SK-N-SH (cell line): ENCODE data around the gene TSG101. TPM values are rescaled to one million over a fixed set of nuclear protein-coding genes. Genes with fewer than 3 reads are reported as not detected.

ENCODE experiments used
- CTCF ChIA-PET: fragments of 300-600, 350-600 bp; formaldehyde crosslinking; extraction: SDS; loops from one replicate; lab custom pipeline; 2021; lab: Yijun Ruan, JAX
- POLR2A ChIA-PET: fragments of 350-600 bp; sonication (Branson Sonifier 250); formaldehyde crosslinking; extraction: SDS; loops from one replicate; lab custom pipeline; 2020; ENCODE audit warnings: antibody characterized with exemption, inconsistent platforms; lab: Yijun Ruan, JAX
- DNase-seq: peaks from one replicate; pipeline ENCODE4 v3.0.0; 2012
- H2AFZ ChIP-seq: fragments of 200-600 bp; sonication (generic); 2 replicates; pipeline ENCODE4 v1.8.1; 2016; ENCODE audit warnings: antibody characterized with exemption, mild to moderate bottlenecking, low read depth
- H3F3A ChIP-seq: fragments of 200-600 bp; sonication (generic); replicated peaks from 2 replicates; pipeline ENCODE3; 2016; ENCODE audit warnings: antibody characterized with exemption, mild to moderate bottlenecking; ENCODE audit not compliant: insufficient read depth
- H3K27ac ChIP-seq, 2 experiments: fragments of 200-500 bp in 1 of 2; fragments of 200-600 bp in 1 of 2; sonication (Bioruptor generic) in 1 of 2; sonication (generic), shearing (Covaris generic) in 1 of 2; 2 replicates each; pipeline versions ENCODE4 v1.5.1 to v1.6.1; 2014 to 2016; ENCODE audit warnings: low read depth in 2 of 2, inconsistent platforms in 1 of 2, low read length in 1 of 2, mild to moderate bottlenecking in 1 of 2, mixed read lengths in 1 of 2
- H3K27me3 ChIP-seq: fragments of 200-600 bp; sonication (generic), shearing (Covaris generic); 2 replicates; pipeline ENCODE4 v1.6.1; 2016; ENCODE audit warnings: mixed run types; ENCODE audit not compliant: insufficient read depth
- H3K36me3 ChIP-seq, 2 experiments: fragments of 200-500 bp in 1 of 2; fragments of 200-600 bp in 1 of 2; sonication (Bioruptor generic) in 1 of 2; sonication (generic) in 1 of 2; replicated peaks in 1 of 2; 2 replicates each; pipeline versions ENCODE3 to v1.5.1; 2014 to 2016; ENCODE audit warnings: low read length in 1 of 2, mild to moderate bottlenecking in 1 of 2; ENCODE audit not compliant: insufficient read depth in 2 of 2, control insufficient read depth in 1 of 2
- H3K4me1 ChIP-seq, 2 experiments: fragments of 200-500 bp in 1 of 2; fragments of 200-600 bp in 1 of 2; sonication (Bioruptor generic) in 1 of 2; sonication (generic), shearing (Covaris generic) in 1 of 2; 2 replicates each; pipeline versions ENCODE4 v1.5.1 to v1.6.1; 2014 to 2016; ENCODE audit warnings: low read depth in 1 of 2, low read length in 1 of 2, mixed run types in 1 of 2; ENCODE audit not compliant: insufficient read depth in 2 of 2, control insufficient read depth in 1 of 2
- H3K4me2 ChIP-seq: fragments of 200-600 bp; sonication (generic), shearing (Covaris generic); 2 replicates; pipeline ENCODE4 v1.6.1; 2017; ENCODE audit warnings: mixed run types
- H3K4me3 ChIP-seq, 2 experiments: fragments of 200-500 bp in 1 of 2; fragments of 200-600 bp in 1 of 2; sonication (Bioruptor generic) in 1 of 2; sonication (generic), shearing (Covaris generic) in 1 of 2; 2 replicates each; pipeline versions ENCODE4 v1.5.1 to v1.8.1; 2014 to 2016; ENCODE audit warnings: low read depth in 2 of 2, inconsistent platforms in 1 of 2, low read length in 1 of 2, mild to moderate bottlenecking in 1 of 2, mixed read lengths in 1 of 2, moderate library complexity in 1 of 2
- H3K79me2 ChIP-seq: fragments of 200-600 bp; sonication (generic); 2 replicates; pipeline ENCODE4 v1.8.1; 2017; ENCODE audit warnings: mild to moderate bottlenecking; ENCODE audit not compliant: insufficient read depth
- H3K9ac ChIP-seq: fragments of 200-600 bp; sonication (generic); 2 replicates; pipeline ENCODE4 v1.6.1; 2017; ENCODE audit warnings: mixed run types
- H3K9me2 ChIP-seq: fragments of 200-600 bp; sonication (generic); 2 replicates; pipeline ENCODE4 v1.6.1; 2017; ENCODE audit warnings: mixed run types
- H3K9me3 ChIP-seq: fragments of 200-600 bp; sonication (generic); 2 replicates; pipeline ENCODE4 v1.6.1; 2017; ENCODE audit warnings: mixed run types, mild to moderate bottlenecking, moderate library complexity
- H4K20me1 ChIP-seq: fragments of 200-600 bp; sonication (generic); 2 replicates; pipeline ENCODE4 v1.6.1; 2017; ENCODE audit warnings: mild to moderate bottlenecking, mixed run types; ENCODE audit not compliant: insufficient read depth
- CHD2 ChIP-seq: fragments of 150-350 bp; IDR thresholded peaks from 2 replicates; pipeline ENCODE4 v1.6.1; 2018; ENCODE audit warnings: low read length; ENCODE audit not compliant: partially characterized antibody
- CTCF ChIP-seq: fragments of 200-600 bp; sonication (generic); IDR thresholded peaks from 2 replicates; pipeline ENCODE4 v1.6.1; 2017; ENCODE audit warnings: antibody characterized with exemption, mild to moderate bottlenecking, moderate library complexity
- EZH2phosphoT487 ChIP-seq: fragments of 200-600 bp; sonication (generic); IDR thresholded peaks from 2 replicates; pipeline ENCODE4 v1.6.1; 2017; ENCODE audit warnings: low read depth, mixed run types, mild to moderate bottlenecking, antibody characterized with exemption, moderate library complexity, borderline replicate concordance
- FOSL2 ChIP-seq: IDR thresholded peaks from 2 replicates; pipeline ENCODE4 v1.4.0; 2012; ENCODE audit warnings: low read depth, mild to moderate bottlenecking, moderate library complexity, borderline replicate concordance
- FOXM1 ChIP-seq: IDR thresholded peaks from 2 replicates; pipeline ENCODE4 v1.4.0; 2012; ENCODE audit warnings: low read depth, mild to moderate bottlenecking
- IRF3 ChIP-seq: fragments of 150-350 bp; IDR thresholded peaks from 2 replicates; pipeline ENCODE4 v1.6.1; 2016; ENCODE audit warnings: mild to moderate bottlenecking, low read depth, low read length
- JUND ChIP-seq: IDR thresholded peaks from 2 replicates; pipeline ENCODE4 v1.4.0; 2012
- MAX ChIP-seq: IDR thresholded peaks from 2 replicates; pipeline ENCODE4 v1.4.0; 2012; ENCODE audit warnings: low read depth
- MEF2A ChIP-seq: IDR thresholded peaks from 2 replicates; pipeline ENCODE4 v1.4.0; 2012; ENCODE audit warnings: low read depth, borderline replicate concordance
- NRF1 ChIP-seq: IDR thresholded peaks from 2 replicates; pipeline ENCODE4 v1.6.1; 2012; ENCODE audit warnings: low read depth, mild to moderate bottlenecking, low read length
- RAD21 ChIP-seq: IDR thresholded peaks from 2 replicates; pipeline ENCODE4 v1.6.1; 2012; ENCODE audit warnings: mild to moderate bottlenecking, low read length
- RFX5 ChIP-seq: IDR thresholded peaks from 2 replicates; pipeline ENCODE4 v1.6.1; 2012; ENCODE audit warnings: mild to moderate bottlenecking, improper control_type of control experiment, low read length
- SMC3 ChIP-seq: IDR thresholded peaks from 2 replicates; pipeline ENCODE4 v1.6.1; 2012; ENCODE audit warnings: low read depth, low read length, improper control_type of control experiment
- TAF1 ChIP-seq: IDR thresholded peaks from 2 replicates; pipeline ENCODE4 v1.6.1; 2012; ENCODE audit warnings: low read depth, mild to moderate bottlenecking, low read length, moderate library complexity, borderline replicate concordance
- TEAD4 ChIP-seq: IDR thresholded peaks from 2 replicates; pipeline ENCODE4 v1.4.0; 2012; ENCODE audit warnings: mild to moderate bottlenecking, borderline replicate concordance; ENCODE audit not compliant: insufficient read depth
- YY1 ChIP-seq: IDR thresholded peaks from 2 replicates; pipeline ENCODE4 v1.4.0; 2012; ENCODE audit warnings: low read depth, mild to moderate bottlenecking
- WGBS: methylation state at CpG from one replicate; pipeline ENCODE4 v1.1.6; 2017; ENCODE audit warnings: low lambda C conversion rate; 5-methylcytosine and 5-hydroxymethylcytosine counted together
- polyA plus RNA-seq, 3 experiments: library from polyadenylated mRNA; depleted of rRNA; stranded (reverse); fragments of >200 nt; gene quantifications; 2 replicates each; pipeline ENCODE4 v1.2.3, GENCODE V29; 2012

TSG101 gene
- polyA plus RNA-seq, 1 of the 3 experiments (the other 2 are of a cell fraction) = 164 TPM

- TF ChIP-seq MAX (no peak), NRF1 (no peak), SMC3 (no peak), TAF1 (no peak), TEAD4 (no peak), JUND (no peak)
Measured at GRCh38 chr11:18575361-18575760, 48.6 kb upstream of the TSG101 start (continued).

- CTCF ChIA-PET = no interaction called here
- Histone ChIP-seq H3K4me2 (no peak overlapping the region), H3K79me2 (no peaks in the 10 kb centered on the region)
Measured at GRCh38 chr11:18567081-18567480, 40.3 kb upstream of the TSG101 start.

GRCh38 chr11:18566406-18566805 lies 39.7 kb upstream of the TSG101 start:
- Histone ChIP-seq H3K4me3 (no peak overlapping the region), H3K9me2 (no peaks in the 10 kb centered on the region), H3K79me2 (no peaks in the 10 kb centered on the region), H3K4me2 (no peak overlapping the region), H3K27ac (no peak overlapping the region), H3K9me3 (no peaks in the 10 kb centered on the region), H3K36me3 (peaks cover 18 to 68% of the 10 kb centered on the region in 2 experiments), H4K20me1 (no peaks in the 10 kb centered on the region), H2AFZ (no peak overlapping the region), H3K9ac (no peak overlapping the region), H3K4me1 (no peaks in the 10 kb centered on the region), H3F3A (peaks cover 4% of the 10 kb centered on the region), H3K27me3 (no peaks in the 10 kb centered on the region)
- TF ChIP-seq FOXM1 = no peak
- TF ChIP-seq FOSL2 = no peak
- TF ChIP-seq IRF3 = no peak
- no peak for TF ChIP-seq RFX5
- TF ChIP-seq EZH2phosphoT487 = no peak
- TF ChIP-seq YY1 = no peak
- TF ChIP-seq CTCF = no peak
- ChIA-PET CTCF (no interaction called here), POLR2A (no interaction called here)
- no peak for DNase-seq

More at GRCh38 chr11:18567081-18567480, 40.3 kb upstream of the TSG101 start:
- no peak overlapping the region for H3K9ac ChIP-seq
- no peaks in the 10 kb centered on the region for H3K27me3 ChIP-seq
- POLR2A ChIA-PET = no interaction called here
- H3F3A ChIP-seq = peaks cover 4% of the 10 kb centered on the region
- H3K9me3 ChIP-seq = no peaks in the 10 kb centered on the region
- H3K9me2 ChIP-seq = no peaks in the 10 kb centered on the region
- no peaks in the 10 kb centered on the region for H3K4me1 ChIP-seq
- no peak for DNase-seq
- 68% methylated on average over 3 of the region's 3 CpGs for WGBS
- TF ChIP-seq FOXM1 (no peak), CTCF (no peak), YY1 (no peak), RAD21 (no peak), MEF2A (no peak), CHD2 (no peak)
- H2AFZ ChIP-seq = no peak overlapping the region
- H3K4me3 ChIP-seq = no peak overlapping the region
- no peaks in the 10 kb centered on the region for H4K20me1 ChIP-seq
- no peak overlapping the region for H3K27ac ChIP-seq
- peaks cover 18 to 61% of the 10 kb centered on the region in 2 experiments for H3K36me3 ChIP-seq
